ENCODE measurements around the gene LAD1.

DNA sequence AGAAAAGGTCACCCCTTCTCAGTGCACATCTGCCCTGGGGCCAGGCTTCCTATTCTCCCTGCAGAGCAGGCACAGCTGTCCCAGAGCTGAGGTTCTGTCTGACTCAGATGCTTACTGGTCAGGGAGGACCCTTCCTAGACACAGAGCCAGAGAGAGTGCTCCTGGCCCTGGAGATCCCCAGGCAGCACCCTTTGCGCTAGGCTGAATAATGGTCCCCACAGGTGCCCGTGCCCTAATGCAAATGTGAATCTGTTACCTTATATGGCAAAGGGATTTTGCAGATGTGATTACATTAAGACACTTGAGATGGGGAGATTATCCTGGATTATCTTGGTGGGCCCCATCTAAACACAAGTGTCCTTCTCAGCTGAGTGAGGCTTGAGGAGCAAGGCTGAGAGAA is 25.0 kb upstream of the LAD1 start:
- TF ChIP-seq, protein P1, sequence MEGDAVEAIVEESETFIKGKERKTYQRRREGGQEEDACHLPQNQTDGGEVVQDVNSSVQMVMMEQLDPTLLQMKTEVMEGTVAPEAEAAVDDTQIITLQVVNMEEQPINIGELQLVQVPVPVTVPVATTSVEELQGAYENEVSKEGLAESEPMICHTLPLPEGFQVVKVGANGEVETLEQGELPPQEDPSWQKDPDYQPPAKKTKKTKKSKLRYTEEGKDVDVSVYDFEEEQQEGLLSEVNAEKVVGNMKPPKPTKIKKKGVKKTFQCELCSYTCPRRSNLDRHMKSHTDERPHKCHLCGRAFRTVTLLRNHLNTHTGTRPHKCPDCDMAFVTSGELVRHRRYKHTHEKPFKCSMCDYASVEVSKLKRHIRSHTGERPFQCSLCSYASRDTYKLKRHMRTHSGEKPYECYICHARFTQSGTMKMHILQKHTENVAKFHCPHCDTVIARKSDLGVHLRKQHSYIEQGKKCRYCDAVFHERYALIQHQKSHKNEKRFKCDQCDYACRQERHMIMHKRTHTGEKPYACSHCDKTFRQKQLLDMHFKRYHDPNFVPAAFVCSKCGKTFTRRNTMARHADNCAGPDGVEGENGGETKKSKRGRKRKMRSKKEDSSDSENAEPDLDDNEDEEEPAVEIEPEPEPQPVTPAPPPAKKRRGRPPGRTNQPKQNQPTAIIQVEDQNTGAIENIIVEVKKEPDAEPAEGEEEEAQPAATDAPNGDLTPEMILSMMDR (IDR thresholded peaks at IDR 0.05), result no peak
- TF ChIP-seq FOSL2 (IDR thresholded peaks at IDR 0.05), result no peak
- no peak for TF ChIP-seq FOSL2 (CRISPR knock-in tag; IDR thresholded peaks at IDR 0.05)
- no peak for TF ChIP-seq POLR2AphosphoS2 (conservative IDR thresholded peaks at IDR 0.05; ENCODE audit: low read length)
- no peak for TF ChIP-seq POLR2A (IDR thresholded peaks at IDR 0.05; ENCODE audit: low read length)
- TF ChIP-seq, protein P2, sequence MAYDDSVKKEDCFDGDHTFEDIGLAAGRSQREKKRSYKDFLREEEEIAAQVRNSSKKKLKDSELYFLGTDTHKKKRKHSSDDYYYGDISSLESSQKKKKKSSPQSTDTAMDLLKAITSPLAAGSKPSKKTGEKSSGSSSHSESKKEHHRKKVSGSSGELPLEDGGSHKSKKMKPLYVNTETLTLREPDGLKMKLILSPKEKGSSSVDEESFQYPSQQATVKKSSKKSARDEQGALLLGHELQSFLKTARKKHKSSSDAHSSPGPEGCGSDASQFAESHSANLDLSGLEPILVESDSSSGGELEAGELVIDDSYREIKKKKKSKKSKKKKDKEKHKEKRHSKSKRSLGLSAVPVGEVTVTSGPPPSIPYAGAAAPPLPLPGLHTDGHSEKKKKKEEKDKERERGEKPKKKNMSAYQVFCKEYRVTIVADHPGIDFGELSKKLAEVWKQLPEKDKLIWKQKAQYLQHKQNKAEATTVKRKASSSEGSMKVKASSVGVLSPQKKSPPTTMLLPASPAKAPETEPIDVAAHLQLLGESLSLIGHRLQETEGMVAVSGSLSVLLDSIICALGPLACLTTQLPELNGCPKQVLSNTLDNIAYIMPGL (CRISPR knock-in tag; IDR thresholded peaks at IDR 0.05; ENCODE audit: borderline replicate concordance), result no peak
- no peak for TF ChIP-seq CHD2 (IDR thresholded peaks at IDR 0.05; ENCODE audit: low read length, partially characterized antibody)

Data from A549 (cell line).